GM19023 (cell line): ENCODE measurements around the gene TMEM109.

Experiments
- ATAC-seq: cut with Tn5 transposase; IDR thresholded peaks from one replicate; pipeline ENCODE4 v1.9.1; 2021; ENCODE audit warnings: mild to moderate bottlenecking, moderate library complexity; ENCODE audit not compliant: unreplicated experiment

TMEM109 gene

GRCh38 chr11:60960405-60960804 is 46.4 kb downstream of the TMEM109 start:
- ATAC-seq, result no peak

DNA sequence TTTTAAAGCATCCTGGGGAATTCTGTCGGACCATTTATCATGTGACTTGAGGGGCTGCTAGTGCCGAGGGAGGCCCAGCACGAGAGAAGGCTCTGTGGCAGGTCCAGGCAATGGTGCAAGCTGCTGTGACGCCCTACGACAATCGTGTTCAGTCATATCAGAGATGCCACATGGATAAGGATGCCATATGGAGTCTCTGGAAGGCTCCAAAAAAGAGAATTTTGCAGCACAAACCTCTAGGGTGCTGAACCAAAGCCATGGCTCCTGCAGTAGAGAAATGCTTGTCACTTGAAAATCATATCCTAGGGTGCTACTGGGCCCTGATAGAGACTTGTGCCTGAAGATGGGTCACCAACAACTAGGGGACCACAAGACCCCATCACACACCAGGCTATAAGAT is 50.8 kb downstream of the TMEM109 start:
- ATAC-seq, result no peak

DNA sequence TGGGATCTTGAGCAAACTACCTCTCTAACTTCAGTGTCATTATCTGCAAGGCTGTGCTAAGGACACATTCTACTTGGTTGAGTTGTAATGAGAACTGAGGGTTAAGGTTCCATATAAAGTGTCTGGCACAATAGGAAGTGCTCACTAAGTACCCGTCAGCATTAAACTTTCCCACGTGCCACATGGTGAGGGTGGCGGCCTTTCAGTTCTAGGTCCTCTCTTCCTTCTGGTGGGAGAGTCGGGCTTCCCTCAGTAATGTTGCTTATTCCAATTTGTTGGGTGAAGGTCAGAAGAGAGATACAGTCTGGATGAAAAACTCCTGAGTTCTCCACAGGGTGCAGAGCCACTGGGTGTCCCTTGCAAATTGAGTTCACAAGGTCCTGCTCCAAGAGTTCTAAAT is 52.9 kb downstream of the TMEM109 start:
- no peak for ATAC-seq

GRCh38 chr11:60968223-60968622 is 54.3 kb downstream of the TMEM109 start:
- no peak for ATAC-seq

DNA sequence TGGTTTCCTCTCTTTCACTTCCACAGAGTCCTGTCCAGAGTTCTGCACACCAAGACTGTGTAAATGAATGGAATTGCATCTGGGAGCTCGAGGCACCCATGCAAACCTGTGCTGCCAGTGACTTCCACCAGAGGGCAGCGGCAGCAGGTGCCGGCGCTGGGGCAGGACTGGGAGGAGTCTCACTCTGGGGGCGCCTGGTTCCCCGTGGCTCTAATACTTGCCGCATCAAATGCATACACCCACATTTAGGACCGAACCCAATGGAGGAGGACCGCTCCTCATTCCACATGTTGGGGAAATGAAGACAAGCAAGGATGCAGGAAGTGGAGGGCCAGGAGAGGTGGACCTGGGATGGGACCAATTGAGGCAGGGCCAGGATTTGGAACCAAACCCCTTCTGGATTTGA is 56.4 kb downstream of the TMEM109 start:
- no peak for ATAC-seq

GRCh38 chr11:60970890-60971289 is 56.9 kb downstream of the TMEM109 start:
- no peak for ATAC-seq

GRCh38 chr11:60971520-60971919 is 57.6 kb downstream of the TMEM109 start, which contains the start of gene CD6:
Gene CD6, plus strand, starts transcription at chr11:60971680. Its CDS starts 186 bp downstream, at chr11:60971866.
- ATAC-seq, result no peak

GRCh38 chr11:60972182-60973030 is 58.4 kb downstream of the TMEM109 start:
- ATAC-seq, result no peak
